AG04450 (cell line): ENCODE data around the gene FLNC. TPM values are rescaled to one million over a fixed set of nuclear protein-coding genes. Genes with fewer than 3 reads are reported as not detected.

Source experiments
- CTCF ChIA-PET: fragments of 300-600, 350-600 bp; formaldehyde crosslinking; extraction: SDS; loops from one replicate; lab custom pipeline; 2022; ENCODE audit warnings: antibody characterized with exemption, inconsistent platforms; lab: Charles Lee
- POLR2A ChIA-PET: fragments of 350-600 bp; formaldehyde crosslinking; extraction: SDS; loops from one replicate; lab custom pipeline; 2021; ENCODE audit warnings: antibody characterized with exemption, inconsistent platforms; lab: Yijun Ruan, JAX
- DNase-seq: peaks from one replicate; pipeline ENCODE4 v3.0.0-alpha.2; 2011; ENCODE audit warnings: low read depth, low spot score
- H3K27ac ChIP-seq: one replicate; pipeline ENCODE4 v1.5.1; 2012; ENCODE audit warnings: low read depth, low read length, control low read depth
- H3K27me3 ChIP-seq: one replicate; pipeline ENCODE4 v1.6.0; 2012; ENCODE audit warnings: low read length; ENCODE audit not compliant: control insufficient read depth, insufficient read depth
- H3K4me3 ChIP-seq: 2 replicates; pipeline ENCODE4 v1.5.1; 2011; ENCODE audit warnings: mild to moderate bottlenecking, low read depth, low read length, control low read depth
- H3K9me3 ChIP-seq: 2 replicates; pipeline ENCODE4 v1.5.1; 2012; ENCODE audit warnings: low read length; ENCODE audit not compliant: control insufficient read depth, insufficient read depth
- CTCF ChIP-seq: IDR thresholded peaks from 2 replicates; pipeline ENCODE4 v1.5.1; 2011; ENCODE audit warnings: low read depth, low read length, control low read depth, inconsistent platforms
- polyA plus RNA-seq: library from polyadenylated mRNA; depleted of rRNA; stranded (reverse); fragments of >200 nt; gene quantifications from 2 replicates; pipeline ENCODE4 v1.2.3, GENCODE V29; 2011

FLNC gene
- polyA plus RNA-seq, 1 experiment = 25.8 TPM

DNA sequence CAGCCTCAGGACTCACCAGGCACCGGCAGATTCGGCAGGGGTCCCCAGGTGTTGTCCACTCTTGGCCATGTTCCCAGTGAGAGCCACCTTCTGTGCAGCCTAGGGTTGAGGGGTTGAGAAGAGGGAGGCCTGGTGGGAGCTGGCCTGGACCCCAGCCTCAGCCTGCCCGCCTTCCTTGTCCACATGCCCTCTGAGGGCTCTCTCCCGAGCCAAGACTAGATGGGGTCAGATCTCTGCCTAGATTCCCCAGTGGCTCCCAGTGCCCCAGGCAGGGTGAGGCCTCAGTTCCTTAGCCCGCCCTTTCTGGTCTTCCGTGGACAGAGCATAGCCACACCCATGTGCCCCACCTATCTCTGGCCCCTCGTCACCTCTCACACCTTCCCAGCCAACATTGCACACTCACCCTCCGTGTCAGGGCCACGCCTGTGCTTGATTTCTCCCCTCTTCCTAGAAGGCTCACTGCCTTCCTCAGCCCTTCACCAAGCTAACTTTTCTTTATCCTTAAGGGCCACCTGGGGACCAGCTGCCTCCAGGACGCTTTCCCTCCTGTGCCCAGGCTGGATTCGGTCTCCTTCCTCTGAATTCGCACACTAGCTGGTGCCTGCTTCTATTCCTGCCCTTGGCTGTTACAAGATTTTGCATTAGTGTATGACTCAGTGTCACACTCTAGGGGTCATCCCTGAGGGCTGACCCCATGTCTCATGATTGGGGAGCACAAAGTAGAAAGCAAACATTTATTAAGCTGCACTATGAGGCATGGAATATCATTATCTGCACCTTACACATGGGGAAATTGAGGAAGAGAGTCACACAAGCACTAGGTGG lies 72.8 kb downstream of the FLNC start:
- Histone ChIP-seq H3K27ac (no peak overlapping the region), H3K4me3 (no peak overlapping the region), H3K9me3 (no peaks in the 10 kb centered on the region), H3K27me3 (peaks cover 15% of the 10 kb centered on the region)
- TF ChIP-seq CTCF = no peak
- DNase-seq = no peak
- ChIA-PET CTCF (interaction anchor here (0.6 to 3.4 kb wide), 4 partner anchors 19 to 443 kb away, joined by 3 to 43 read pairs (median 4); no protein-coding TSS in a partner anchor), POLR2A (no interaction called here)

GRCh38 chr7:128903621-128904361 lies 73.6 kb downstream of the FLNC start:
- CTCF ChIA-PET = interaction anchor here (0.5 to 3.4 kb wide), 5 partner anchors 20 to 970 kb away, joined by 3 to 43 read pairs (median 4); no protein-coding TSS in a partner anchor
- Histone ChIP-seq H3K4me3 (no peak overlapping the region), H3K27me3 (peaks cover 18% of the 10 kb centered on the region), H3K9me3 (no peaks in the 10 kb centered on the region), H3K27ac (no peak overlapping the region)
- POLR2A ChIA-PET = no interaction called here
- no peak for TF ChIP-seq CTCF
- no peak for DNase-seq

- ChIA-PET POLR2A (no interaction called here), CTCF (interaction anchor here (0.6 to 3.4 kb wide), 3 partner anchors 183 to 969 kb away, joined by 3 to 43 read pairs (median 3); no protein-coding TSS in a partner anchor)
- Histone ChIP-seq H3K9me3 (no peaks in the 10 kb centered on the region), H3K27ac (no peak overlapping the region), H3K27me3 (peaks cover 18% of the 10 kb centered on the region), H3K4me3 (no peak overlapping the region)
- TF ChIP-seq CTCF = peak; percentile 65
- no peak for DNase-seq
Observed at GRCh38 chr7:128904381-128905197, 74.4 kb downstream of the FLNC start.

DNA sequence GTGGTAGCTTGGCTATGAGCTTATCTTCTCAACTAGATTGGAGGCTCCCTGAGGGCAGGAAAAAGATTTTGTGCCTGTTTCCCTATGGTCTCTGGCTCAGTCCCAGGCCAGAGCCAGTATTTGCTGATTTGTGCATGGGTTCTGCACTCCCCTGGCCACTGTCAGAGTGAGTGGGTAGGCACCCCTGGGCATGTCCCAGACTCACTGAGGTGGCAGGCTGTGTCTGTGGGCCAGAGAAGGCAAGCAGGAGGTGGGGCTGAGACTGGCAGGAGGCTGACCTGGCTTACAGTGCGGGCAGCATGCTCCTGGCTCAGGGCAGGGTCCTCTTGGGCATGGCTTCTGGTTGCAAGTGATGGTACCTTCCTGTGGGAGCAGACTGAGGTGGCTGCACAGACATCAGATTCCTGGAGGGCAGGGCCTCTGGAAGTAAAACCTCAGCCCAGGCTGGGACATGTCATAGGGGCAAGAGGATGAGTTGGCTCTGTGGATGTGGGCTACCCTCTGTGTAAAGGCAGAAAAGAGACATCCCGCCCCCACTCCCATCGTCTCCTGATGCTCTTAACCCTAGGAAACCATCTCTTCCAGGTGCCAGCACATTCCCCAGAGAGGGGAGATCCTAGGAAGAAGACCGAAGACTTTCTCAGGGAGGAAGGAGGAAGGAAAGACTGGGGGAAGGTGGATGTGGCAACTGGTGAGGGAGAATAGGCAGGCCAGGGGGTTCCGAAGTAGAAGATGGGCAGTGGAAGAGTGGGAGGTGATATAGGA lies 76.0 kb downstream of the FLNC start:
- H3K27ac ChIP-seq = no peak overlapping the region
- no peak for TF ChIP-seq CTCF
- ChIA-PET POLR2A (no interaction called here), CTCF (interaction anchor here (1.1 kb wide), 1 partner anchor 186 kb away, joined by 4 read pairs; no protein-coding TSS in a partner anchor)
- H3K4me3 ChIP-seq = no peak overlapping the region
- H3K27me3 ChIP-seq = peaks cover 30% of the 10 kb centered on the region
- no peaks in the 10 kb centered on the region; the same call in 1 of the 2 replicates for H3K9me3 ChIP-seq
- DNase-seq = no peak
